ENCODE measurements around the gene MLLT6. TPM values are rescaled to one million over a fixed set of nuclear protein-coding genes. Genes with fewer than 3 reads are reported as not detected.

Gene MLLT6
- total RNA-seq, 2 donors from 2014 or later = 79.7 to 82.4 TPM

DNA sequence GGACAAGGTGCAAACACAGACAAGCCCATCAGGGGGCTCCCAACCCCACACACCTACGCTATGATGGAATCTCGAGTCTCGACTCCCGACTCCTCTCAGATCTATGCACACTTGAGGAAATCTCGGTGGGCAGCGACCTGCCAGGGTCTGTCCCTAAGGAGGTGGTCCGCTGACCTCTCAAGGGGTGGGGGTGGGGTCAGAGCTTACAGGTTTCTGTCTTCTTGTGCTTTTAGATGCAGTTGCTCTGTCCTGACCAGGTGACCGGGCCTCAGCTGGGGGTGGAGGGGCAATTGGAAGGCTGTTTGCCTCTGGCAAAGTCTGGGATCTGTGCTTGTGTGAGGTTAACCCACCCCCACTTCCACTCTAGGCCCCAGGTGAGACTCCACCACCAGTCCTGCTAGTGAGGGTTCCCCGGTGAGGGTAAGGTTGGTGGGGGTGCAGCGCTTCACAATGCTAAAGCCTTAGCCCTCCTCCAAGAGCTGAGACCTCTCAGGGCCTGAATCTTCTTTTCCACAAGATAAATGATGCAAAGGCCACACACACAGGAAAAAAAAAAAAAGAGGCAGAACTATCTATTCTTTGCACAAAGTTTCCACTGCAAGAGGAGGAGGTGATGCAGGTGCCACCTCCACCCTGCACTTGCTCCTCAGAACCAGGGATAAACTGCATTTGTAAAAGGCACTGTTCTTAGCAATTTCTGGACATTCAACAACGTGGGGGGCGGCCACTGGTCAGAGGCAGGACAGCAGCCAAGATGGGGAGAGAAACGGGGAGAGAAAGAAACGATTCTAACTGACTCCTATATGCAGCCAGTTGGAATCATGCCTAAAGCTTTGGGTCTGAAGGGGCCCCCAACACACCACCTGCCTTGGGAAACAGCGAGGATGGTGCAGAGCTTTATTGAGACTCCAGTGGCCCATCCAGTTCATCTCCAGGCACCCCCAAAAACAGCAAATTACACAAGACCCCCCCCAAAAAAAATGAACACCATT is 29.2 kb downstream of the MLLT6 start:
- DNase-seq (ENCODE audit: low spot score) = no peak
- intact Hi-C loops (cut with DNase I) = loop anchor here in 1 of 2 donors (5.0 kb wide), 1 partner anchor 57 kb away; no protein-coding TSS in a partner anchor

DNA sequence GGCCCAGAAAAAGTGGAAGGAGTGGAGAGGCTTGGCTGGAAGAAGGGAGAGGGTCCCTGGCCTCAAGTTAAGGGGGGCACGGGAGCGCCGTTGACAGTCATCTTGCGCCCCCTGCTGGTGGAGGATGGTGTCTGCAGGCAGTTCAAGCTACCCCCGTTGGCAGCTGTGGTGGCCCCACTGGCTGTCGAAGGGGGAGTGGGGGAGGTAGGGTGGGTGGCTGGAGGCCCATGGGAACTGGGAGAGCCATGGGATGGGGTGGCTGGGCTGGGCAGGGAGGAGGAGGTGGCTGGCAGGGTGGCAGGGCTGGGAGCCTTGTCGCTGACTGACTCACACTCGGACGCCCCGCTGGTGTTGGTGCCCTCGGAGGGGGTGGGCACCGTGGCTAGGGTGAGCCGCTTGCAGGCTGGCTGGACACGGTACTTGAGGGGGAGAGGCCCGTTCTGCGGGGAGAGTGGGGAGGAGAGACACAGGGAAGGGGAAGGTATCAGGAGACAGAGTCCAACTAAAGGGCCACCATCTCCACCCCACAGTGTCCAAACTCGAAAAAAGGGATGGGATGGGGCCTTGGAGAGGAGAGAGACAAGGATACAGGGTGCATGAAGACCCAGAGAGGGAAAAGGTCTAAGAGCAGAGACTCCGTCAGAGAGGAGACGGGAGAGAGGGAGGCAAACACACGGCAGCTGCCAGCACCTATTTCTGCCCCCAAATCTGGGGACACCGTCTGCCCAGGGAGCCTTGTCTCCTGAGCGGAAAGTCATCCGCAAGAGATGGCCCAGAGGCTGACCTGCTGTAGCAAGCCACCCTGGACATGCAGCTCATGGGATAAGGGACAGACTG is 30.3 kb downstream of the MLLT6 start:
- peak; percentile 92 for DNase-seq (ENCODE audit: low spot score)
- intact Hi-C loops (cut with DNase I) = loop anchor here in 1 of 2 donors (5.0 kb wide), 1 partner anchor 58 kb away; no protein-coding TSS in a partner anchor

DNA sequence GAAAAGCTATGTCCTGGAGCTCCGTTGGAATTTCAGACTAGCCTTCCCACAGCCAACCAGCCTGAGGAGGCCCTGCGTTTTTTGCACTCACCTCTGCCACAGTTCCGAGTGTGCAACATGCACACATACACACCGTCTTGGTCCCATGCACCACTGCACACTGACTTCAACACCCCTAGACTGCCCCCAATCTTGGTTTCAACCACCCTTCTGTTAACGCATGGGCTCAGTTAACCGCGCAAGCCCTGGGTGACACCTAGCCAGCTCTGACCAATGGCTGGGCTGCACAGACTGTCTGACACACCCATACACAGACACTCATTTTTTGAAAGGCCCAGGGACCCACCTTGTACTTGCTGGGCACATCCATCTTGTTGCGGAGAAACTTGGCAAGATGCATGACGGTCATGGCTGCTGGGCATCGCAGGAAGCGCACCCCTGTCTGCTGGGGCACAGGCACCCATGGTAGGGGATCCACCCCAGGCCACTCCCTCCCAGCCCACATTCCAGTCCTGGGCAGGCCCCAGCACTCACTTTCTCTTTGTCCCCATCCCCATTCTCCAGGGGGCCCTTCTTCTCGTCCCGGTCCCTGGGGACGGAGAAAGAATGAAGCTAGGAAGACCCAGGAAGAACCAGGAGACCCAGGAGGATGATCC is 33.1 kb downstream of the MLLT6 start:
- intact Hi-C loops (cut with DNase I) = loop anchor here in 1 of 2 donors (5.0 kb wide), 1 partner anchor 61 kb away; no protein-coding TSS in a partner anchor
- no peak for DNase-seq (ENCODE audit: low spot score)

DNA sequence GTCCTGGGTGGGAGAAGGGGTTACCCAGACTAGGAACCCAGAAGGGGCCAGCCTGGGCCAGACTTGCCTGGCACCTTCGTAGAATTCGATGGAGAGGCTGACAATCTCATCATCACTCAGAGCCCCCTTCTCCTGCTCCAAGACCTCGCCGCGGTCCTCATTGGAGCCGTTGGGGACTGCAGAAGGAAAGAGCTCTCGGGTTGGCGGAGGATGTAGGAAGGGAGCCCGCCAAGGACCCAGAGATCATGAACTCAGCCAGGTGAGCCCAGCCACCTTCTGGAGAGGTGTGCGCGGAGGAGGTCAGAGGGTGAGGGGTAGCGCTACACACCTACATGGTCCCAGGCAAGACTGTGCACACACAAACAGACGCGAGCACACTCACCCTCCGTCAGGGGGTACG is 33.6 kb downstream of the MLLT6 start:
- intact Hi-C loops (cut with DNase I) = loop anchor here in 1 of 2 donors (5.0 kb wide), 1 partner anchor 61 kb away; no protein-coding TSS in a partner anchor

DNA sequence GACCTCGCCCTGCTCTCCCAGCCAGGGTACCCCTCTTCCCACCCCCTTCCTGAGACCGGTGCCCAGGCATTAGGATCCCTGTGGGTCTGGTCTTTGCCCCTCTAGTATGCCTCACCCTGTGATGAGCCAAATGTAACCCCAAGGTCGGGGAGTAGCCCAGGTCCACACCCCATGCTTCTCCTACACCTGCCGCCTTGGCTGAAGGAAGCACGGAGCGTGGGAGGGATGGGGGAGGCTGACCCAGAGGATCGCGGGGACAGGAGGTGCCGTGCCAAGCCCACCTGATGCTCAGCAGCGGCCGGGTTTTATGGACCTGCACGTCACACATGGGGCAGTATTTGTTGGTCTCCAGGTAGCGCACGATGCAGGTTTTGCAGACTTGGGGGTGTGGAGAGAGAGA is 34.2 kb downstream of the MLLT6 start:
- intact Hi-C loops (cut with DNase I) = loop anchor here in 1 of 2 donors (5.0 kb wide), 1 partner anchor 62 kb away; no protein-coding TSS in a partner anchor
- DNase-seq (ENCODE audit: low spot score) = no peak

More for the DNA sequence above, 33.6 kb downstream of the MLLT6 start:
- no peak for DNase-seq (ENCODE audit: low spot score)

DNA sequence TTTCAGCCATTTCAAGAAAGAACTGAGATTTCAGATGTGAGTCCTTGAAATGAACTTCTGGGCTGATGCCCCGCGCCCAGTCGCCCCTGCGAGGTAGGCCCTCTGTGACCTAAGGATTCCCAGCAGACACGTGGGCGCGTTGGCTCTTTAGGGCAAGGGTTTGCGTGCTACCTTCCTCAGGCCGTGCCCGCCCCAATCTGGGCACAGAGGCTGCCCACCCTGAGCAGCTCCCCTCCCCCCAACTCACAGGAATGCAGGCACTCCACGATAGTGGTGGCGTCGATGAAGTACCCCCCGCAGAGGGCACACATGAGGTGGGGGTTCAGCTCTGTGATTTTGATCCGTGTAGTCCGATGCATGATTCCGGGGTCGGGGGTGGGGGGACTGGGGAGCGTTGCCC is 35.0 kb downstream of the MLLT6 start:
- intact Hi-C loops (cut with DNase I) = no loop called here
- no peak for DNase-seq (ENCODE audit: low spot score)

DNA sequence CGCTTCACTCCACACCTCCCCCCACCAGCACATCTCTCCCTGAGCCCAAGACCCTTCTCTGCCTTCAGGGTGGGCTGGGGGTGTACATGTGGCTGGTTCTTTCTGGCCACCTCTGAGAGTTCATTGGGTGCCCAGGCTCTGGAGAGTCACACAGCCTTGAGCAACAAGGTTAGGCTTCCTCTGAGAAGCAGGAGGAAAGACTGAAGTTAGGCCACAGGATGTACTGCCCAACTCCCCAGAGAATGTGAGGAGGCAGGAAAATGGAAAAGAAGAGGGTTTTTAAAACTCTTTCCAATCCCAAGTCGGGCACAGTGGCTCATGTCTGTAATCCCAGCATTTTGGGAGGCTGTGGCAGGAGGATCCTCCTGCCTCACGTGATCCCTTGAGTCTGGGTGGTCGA is 35.7 kb downstream of the MLLT6 start:
- intact Hi-C loops (cut with DNase I) = no loop called here
- DNase-seq (ENCODE audit: low spot score) = no peak

DNA sequence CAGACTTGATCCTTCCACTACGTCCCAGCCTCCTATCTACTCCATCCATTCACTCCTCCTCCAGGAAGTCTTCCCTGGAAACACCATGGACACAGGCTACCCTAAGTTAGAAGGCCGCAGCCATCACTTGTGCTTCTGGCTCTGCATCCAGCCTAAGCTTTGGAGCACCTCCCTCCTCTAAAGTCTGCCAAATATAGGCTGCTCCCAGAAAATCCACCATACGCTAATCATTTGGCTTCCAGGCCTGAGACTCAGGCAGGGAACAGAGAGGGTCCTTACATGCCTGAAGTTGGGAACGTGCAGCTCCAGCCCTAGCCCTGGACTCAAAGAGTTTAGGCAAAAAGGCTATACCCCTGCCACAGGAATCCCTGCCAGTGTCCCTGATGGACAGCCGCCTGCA is 36.4 kb downstream of the MLLT6 start:
- no peak for DNase-seq (ENCODE audit: low spot score)
- intact Hi-C loops (cut with DNase I) = no loop called here

DNA sequence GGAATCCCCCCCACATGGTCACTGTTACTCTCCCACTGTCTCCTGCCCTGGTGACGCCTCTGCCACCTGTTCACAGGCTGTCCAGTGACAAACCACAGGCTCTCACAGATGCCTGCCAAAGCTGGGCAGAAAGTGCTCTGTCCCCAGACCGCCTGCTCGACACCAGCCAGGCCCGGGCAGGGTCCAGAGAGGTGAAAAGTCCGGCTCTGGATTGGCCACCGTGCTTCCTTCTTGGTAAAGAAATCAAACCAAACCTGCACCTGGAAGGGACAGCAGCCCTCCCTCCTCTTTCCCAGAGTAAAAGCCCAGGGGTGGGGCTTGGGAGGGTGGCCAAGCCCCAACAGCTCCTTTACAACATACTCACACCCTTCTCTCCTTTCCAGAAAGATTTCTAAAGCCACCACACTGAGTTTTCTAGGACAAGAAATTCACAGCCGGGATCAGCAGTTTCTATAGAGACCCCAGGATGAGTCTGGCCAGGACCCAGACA is 36.9 kb downstream of the MLLT6 start:
- intact Hi-C loops (cut with DNase I) = no loop called here
- DNase-seq (ENCODE audit: low spot score) = no peak

DNA sequence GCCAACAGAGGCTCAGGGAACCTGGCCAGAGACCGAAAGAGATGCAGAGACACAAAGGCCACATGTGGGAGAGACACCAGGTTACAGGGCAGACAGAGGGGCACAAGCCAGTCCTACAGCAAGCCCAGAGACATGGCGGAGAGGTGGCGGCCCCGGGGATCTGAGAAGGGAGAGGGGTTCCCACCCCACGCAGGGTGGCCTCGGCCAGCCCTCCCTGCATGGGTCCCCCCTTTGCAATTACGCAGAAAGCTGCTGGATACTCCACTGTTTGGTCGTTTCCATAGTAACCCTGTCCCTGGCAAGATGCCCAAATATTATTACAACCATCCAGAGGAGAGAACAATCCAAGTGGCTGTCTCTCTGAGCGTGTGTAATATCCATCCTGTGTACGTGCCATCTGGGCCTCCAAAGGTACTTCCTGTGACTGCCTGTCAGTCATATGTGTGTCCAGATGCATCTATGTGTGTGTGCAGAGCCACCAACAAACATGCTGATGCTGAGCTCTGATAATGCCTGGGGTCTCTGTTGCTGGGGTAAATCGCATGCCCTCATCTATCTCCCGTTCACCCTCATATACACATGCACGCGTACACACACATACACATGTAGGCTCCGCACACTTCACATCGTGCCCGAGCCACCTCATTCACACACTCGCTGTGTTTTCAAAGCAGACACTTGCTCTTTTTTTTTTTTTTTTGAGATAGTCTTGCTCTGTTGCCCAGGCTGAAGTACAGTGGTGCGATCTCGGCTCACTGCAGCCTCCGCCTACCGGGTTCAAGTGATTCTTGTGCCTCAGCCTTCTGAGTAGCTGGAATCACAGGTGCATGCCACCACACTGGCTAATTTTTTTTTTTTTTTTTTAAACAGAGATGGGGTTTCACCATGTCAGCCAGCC is 37.6 kb downstream of the MLLT6 start:
- intact Hi-C loops (cut with DNase I) = no loop called here

DNA sequence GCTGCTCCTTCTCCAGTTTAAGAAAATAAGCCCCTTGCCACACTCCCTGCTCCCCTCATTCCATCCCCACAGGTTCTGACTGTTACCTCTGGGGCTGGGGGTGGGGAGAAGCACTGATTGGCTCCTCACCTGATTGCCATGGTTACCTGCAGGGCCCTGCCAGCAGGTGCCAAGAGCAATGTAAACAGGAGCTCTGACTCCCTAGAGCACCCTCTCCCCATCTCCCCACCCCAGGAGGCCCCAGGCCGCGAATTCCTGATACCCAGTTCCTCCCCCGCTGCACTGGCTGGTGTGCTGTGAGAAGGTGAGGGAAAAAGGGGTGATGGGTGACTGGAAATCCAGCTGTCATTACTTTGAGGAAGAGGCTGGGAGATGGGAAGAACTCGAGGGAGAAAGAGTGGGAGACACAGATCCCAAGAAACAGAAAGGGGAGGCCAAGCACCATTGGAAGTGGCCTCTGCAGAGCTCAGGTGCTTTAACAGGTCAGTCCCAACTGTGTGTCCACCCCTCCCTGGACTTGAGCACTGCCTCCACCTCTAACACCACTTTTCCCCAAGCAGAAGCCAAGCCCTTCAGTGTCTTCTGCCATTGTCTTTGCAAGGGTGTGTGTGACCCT is 38.6 kb downstream of the MLLT6 start:
- intact Hi-C loops (cut with DNase I) = no loop called here

More for the DNA sequence above, 37.6 kb downstream of the MLLT6 start:
- DNase-seq (ENCODE audit: low spot score) = no peak

DNA sequence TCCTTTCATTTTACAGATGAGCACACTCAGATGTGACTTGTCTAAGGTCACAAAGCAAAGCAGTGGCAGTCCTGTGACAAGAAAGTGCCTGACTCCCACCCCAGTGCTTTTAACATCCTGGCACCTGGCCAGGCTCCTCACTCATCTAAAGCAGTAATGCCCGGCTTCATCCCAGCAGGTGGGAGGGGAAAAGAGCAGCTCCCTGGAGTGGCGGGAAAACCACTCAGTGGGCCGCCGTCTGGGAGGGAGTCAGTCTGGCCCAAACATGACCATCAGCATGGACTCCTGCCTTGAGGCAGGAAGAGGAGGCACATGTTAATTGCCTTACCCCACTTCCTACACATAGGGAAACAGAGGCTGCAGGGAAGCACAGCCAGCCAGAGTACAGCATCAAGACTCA is 40.5 kb downstream of the MLLT6 start:
- DNase-seq (ENCODE audit: low spot score) = peak; percentile 80
- intact Hi-C loops (cut with DNase I) = no loop called here

More for the DNA sequence above, 38.6 kb downstream of the MLLT6 start:
- DNase-seq (ENCODE audit: low spot score) = no peak

DNA sequence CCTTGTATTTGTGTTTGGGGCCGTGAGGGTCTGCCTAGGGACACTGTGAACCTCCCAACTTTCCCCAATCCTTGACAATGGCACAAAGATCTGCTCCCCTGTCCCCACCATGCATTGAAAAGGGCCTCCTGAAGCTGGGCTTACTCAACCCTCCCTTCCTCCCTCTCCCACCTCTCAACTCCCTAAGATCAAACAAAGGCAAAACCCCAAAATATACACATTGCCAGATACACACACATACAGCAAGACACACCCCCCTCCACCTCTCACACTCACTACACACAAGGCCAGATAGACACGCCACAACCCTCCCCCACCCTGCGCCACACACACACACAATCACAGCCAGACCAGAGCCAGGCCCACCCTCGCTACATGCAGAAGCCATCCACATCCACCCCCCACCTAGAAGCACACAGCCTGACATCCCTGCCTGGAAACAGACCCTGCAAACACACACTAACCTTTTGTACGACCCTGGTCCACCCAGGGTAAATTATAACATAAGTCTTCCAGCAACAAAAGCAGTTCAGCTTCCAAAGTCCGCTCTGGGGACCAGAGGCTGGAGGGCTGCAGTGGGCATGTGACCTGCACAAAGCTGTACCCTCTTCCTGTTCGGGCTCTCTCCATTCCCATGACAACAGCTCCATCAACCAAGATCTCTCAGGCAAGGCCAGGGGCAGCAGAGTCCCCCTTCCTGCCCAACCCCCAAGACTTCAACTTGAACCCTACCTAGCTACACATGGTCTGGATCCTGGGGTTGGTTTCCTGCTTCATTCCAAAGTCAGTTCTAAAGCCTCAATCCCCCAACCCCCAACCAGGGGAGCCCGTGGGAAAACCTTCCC is 41.2 kb downstream of the MLLT6 start:
- intact Hi-C loops (cut with DNase I) = no loop called here
- no peak for DNase-seq (ENCODE audit: low spot score)

DNA sequence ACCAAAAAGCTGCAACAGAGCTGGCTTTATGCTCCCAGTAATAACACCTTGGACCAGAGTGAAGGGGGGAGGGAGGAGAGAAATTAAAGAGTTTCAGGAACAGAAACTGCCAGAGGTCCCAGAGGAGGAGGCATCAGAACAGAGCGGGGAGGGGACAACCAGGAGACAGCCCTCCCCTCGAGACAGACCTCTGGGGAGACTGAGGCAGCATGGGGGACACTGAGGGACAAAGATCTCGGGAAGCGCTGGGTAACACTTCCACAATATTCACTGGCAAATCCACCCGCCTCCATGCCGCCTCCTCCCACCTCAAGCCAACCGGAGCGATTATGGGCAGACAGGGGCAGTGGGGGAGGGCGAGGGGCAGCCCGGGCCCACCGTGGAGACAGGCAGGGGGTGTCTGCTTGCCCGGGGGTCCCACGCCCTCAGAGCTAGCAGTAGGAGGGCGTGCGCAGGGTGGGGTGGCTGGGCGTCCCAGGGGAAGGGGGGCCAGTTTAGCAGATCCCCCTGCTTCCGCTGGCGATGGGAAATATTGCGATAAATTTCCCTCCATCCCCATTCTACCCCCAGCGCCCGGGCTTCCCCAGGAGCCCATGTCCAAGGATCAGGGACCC is 41.9 kb downstream of the MLLT6 start:
- DNase-seq (ENCODE audit: low spot score) = no peak
- intact Hi-C loops (cut with DNase I) = no loop called here

DNA sequence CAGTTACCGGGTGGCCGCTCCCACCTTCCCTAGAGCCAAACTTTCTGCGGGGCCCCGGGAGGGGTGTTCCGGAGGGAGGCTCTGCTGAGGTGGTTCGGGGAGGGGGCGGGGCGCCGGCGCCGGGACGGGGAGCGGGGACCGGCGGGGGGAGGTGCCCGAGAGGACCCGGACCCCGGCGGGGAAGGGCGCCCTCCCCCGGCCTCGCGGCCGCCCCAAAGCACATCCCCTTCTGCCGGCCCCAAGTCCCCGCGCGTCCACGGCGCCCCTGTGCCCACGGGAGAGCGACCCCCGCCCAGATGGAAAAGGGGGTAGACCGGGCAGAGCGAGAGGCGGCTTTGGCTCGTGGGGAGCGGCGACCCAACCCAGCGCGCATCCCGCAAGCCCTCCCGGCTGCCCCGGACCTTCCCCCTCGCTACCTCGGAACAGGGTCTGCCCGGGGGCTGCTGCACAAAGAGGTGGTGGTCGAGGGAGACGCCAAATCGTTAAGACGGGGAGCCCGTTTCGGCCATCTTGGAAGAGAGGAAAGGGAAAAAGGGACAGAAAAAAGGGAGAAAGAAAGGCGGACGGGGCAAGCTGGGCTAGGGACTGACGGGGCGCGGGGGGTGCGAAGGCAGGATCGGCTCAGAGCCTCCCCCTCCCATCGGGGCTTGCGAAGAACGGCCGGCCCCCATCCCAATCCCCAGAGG is 42.5 kb downstream of the MLLT6 start:
- intact Hi-C loops (cut with DNase I) = no loop called here
- no peak for DNase-seq (ENCODE audit: low spot score)

Measured in posterior vena cava (tissue), 2 donors.